Mesendoderm (in vitro differentiated cells): ENCODE measurements around the gene CREB3.

Source experiments
- DNase-seq: peaks from one replicate; pipeline ENCODE4 v3.0.0; 2013
- H2AK5ac ChIP-seq: 2 replicates; pipeline ENCODE4 v1.6.1; 2013; ENCODE audit warnings: low read length, inconsistent platforms
- H2BK120ac ChIP-seq: 2 replicates; pipeline ENCODE4 v1.6.1; 2013; ENCODE audit warnings: low read depth, mild to moderate bottlenecking, low read length, moderate library complexity, mixed read lengths
- H2BK15ac ChIP-seq: replicated peaks from 2 replicates; pipeline ENCODE4 v1.6.1; 2013; ENCODE audit warnings: low read depth, mild to moderate bottlenecking, moderate library complexity
- H2BK5ac ChIP-seq: 2 replicates; pipeline ENCODE4 v1.6.1; 2013; ENCODE audit warnings: low read length, inconsistent platforms
- H3K18ac ChIP-seq: 2 replicates; pipeline ENCODE4 v1.6.1; 2013; ENCODE audit warnings: mild to moderate bottlenecking, low read length, mixed read lengths
- H3K23ac ChIP-seq: one replicate; pipeline ENCODE4 v1.6.1; 2013; ENCODE audit warnings: low read length
- H3K27ac ChIP-seq: 2 replicates; pipeline ENCODE4 v1.5.1; 2013; ENCODE audit warnings: low read depth, mild to moderate bottlenecking, inconsistent platforms, low read length, moderate library complexity
- H3K27me3 ChIP-seq: 2 replicates; pipeline ENCODE4 v1.6.1; 2013; ENCODE audit warnings: low read length, control low read depth, mild to moderate bottlenecking, inconsistent platforms; ENCODE audit not compliant: insufficient read depth, poor library complexity
- H3K36me3 ChIP-seq: 2 replicates; pipeline ENCODE4 v1.6.1; 2013; ENCODE audit warnings: low read length, inconsistent platforms; ENCODE audit not compliant: control insufficient read depth, insufficient read depth
- H3K4ac ChIP-seq: one replicate; pipeline ENCODE4 v1.6.1; 2013; ENCODE audit warnings: low read depth, mild to moderate bottlenecking, low read length, moderate library complexity
- H3K4me1 ChIP-seq: 2 replicates; pipeline ENCODE4 v1.6.1; 2013; ENCODE audit warnings: low read depth, low read length, inconsistent platforms; ENCODE audit not compliant: control insufficient read depth
- H3K4me2 ChIP-seq: 2 replicates; pipeline ENCODE4 v1.6.1; 2013; ENCODE audit warnings: low read length
- H3K4me3 ChIP-seq: 2 replicates; pipeline ENCODE4 v1.5.1; 2013; ENCODE audit warnings: mild to moderate bottlenecking, low read length
- H3K56ac ChIP-seq: one replicate; pipeline ENCODE4 v1.6.1; 2013; ENCODE audit warnings: low read length
- H3K79me1 ChIP-seq: 2 replicates; pipeline ENCODE4 v1.6.1; 2013; ENCODE audit warnings: low read length, inconsistent platforms
- H3K79me2 ChIP-seq: 2 replicates; pipeline ENCODE4 v1.6.1; 2013; ENCODE audit warnings: mild to moderate bottlenecking, low read length; ENCODE audit not compliant: control insufficient read depth, insufficient read depth
- H3K9ac ChIP-seq: 2 replicates; pipeline ENCODE4 v1.6.1; 2013; ENCODE audit warnings: low read length, inconsistent platforms
- H4K5ac ChIP-seq: one replicate; pipeline ENCODE4 v1.6.1; 2013; ENCODE audit warnings: low read length
- H4K8ac ChIP-seq: one replicate; pipeline ENCODE4 v1.6.1; 2013; ENCODE audit warnings: low read depth, mild to moderate bottlenecking, control low read depth, low read length, moderate library complexity
- WGBS: extraction: QIAGEN DNeasy Blood & Tissue Kit; methylation state at CpG from one replicate; pipeline ENCODE4 v1.1.7; 2013; ENCODE audit warnings: low lambda C conversion rate, missing lambda C conversion rate; ENCODE audit not compliant: insufficient coverage; ENCODE audit errors: extremely low coverage; 5-methylcytosine and 5-hydroxymethylcytosine counted together

The CREB3 gene

GRCh38 chr9:35767458-35767857 lies 35.0 kb downstream of the CREB3 start:
- H3K4me3 ChIP-seq: no peak overlapping the region
- H3K4ac ChIP-seq: no peak overlapping the region
- H2BK15ac ChIP-seq: no peak overlapping the region
- no peak for DNase-seq
- no peak overlapping the region for H2BK5ac ChIP-seq
- no peak overlapping the region for H3K27ac ChIP-seq
- no peak overlapping the region for H3K9ac ChIP-seq
- no peaks in the 10 kb centered on the region for H3K79me1 ChIP-seq
- H3K79me2 ChIP-seq: no peaks in the 10 kb centered on the region
- H2AK5ac ChIP-seq: no peak overlapping the region
- WGBS: no CpG with 5 or more reads among the region's 1 CpG
- H4K5ac ChIP-seq: no peak overlapping the region
- H4K8ac ChIP-seq: no peak overlapping the region
- H3K27me3 ChIP-seq: no peaks in the 10 kb centered on the region
- H3K56ac ChIP-seq: no peak overlapping the region
- no peak overlapping the region for H2BK120ac ChIP-seq
- no peaks in the 10 kb centered on the region for H3K36me3 ChIP-seq
- no peak overlapping the region for H3K23ac ChIP-seq
- no peak overlapping the region for H3K4me2 ChIP-seq
- no peaks in the 10 kb centered on the region for H3K4me1 ChIP-seq
- no peak overlapping the region for H3K18ac ChIP-seq

GRCh38 chr9:35769763-35770162 lies 37.3 kb downstream of the CREB3 start:
- no peak overlapping the region for H2BK120ac ChIP-seq
- WGBS: no CpG with 5 or more reads among the region's 1 CpG
- no peaks in the 10 kb centered on the region for H3K27me3 ChIP-seq

GRCh38 chr9:35771075-35771433 lies 38.6 kb downstream of the CREB3 start:
- Histone ChIP-seq H3K9ac (no peak overlapping the region), H3K36me3 (no peaks in the 10 kb centered on the region), H2BK120ac (no peak overlapping the region), H3K79me1 (no peaks in the 10 kb centered on the region), H2BK15ac (no peak overlapping the region), H3K23ac (no peak overlapping the region), H4K5ac (no peak overlapping the region), H3K4me1 (peaks cover 3% of the 10 kb centered on the region), H3K27me3 (no peaks in the 10 kb centered on the region), H3K27ac (no peak overlapping the region), H2BK5ac (no peak overlapping the region), H2AK5ac (no peak overlapping the region), H3K18ac (no peak overlapping the region), H3K4me2 (no peak overlapping the region), H4K8ac (no peak overlapping the region), H3K79me2 (no peaks in the 10 kb centered on the region), H3K4ac (no peak overlapping the region), H3K4me3 (no peak overlapping the region), H3K56ac (no peak overlapping the region)
- no CpG with 5 or more reads among the region's 4 CpGs for WGBS
- DNase-seq: no peak

More at GRCh38 chr9:35769763-35770162, 37.3 kb downstream of the CREB3 start:
- H3K23ac ChIP-seq: no peak overlapping the region
- no peak overlapping the region for H3K4me3 ChIP-seq
- H2BK5ac ChIP-seq: no peak overlapping the region
- no peak overlapping the region for H3K9ac ChIP-seq
- no peaks in the 10 kb centered on the region for H3K4me1 ChIP-seq
- no peak overlapping the region for H3K56ac ChIP-seq
- DNase-seq: no peak
- H2AK5ac ChIP-seq: no peak overlapping the region
- H4K8ac ChIP-seq: no peak overlapping the region
- no peak overlapping the region for H2BK15ac ChIP-seq
- H3K79me1 ChIP-seq: no peaks in the 10 kb centered on the region
- no peak overlapping the region for H4K5ac ChIP-seq
- H3K27ac ChIP-seq: no peak overlapping the region
- no peaks in the 10 kb centered on the region for H3K36me3 ChIP-seq
- H3K4ac ChIP-seq: no peak overlapping the region
- no peaks in the 10 kb centered on the region for H3K79me2 ChIP-seq
- no peak overlapping the region for H3K18ac ChIP-seq
- no peak overlapping the region for H3K4me2 ChIP-seq

GRCh38 chr9:35771534-35771933 lies 39.1 kb downstream of the CREB3 start:
- Histone ChIP-seq H2AK5ac (no peak overlapping the region), H3K56ac (no peak overlapping the region), H2BK5ac (no peak overlapping the region), H3K36me3 (no peaks in the 10 kb centered on the region), H3K4ac (no peak overlapping the region), H3K23ac (no peak overlapping the region), H3K4me3 (no peak overlapping the region), H4K8ac (no peak overlapping the region), H3K4me2 (no peak overlapping the region), H3K27me3 (no peaks in the 10 kb centered on the region), H3K79me2 (no peaks in the 10 kb centered on the region), H2BK15ac (no peak overlapping the region), H3K18ac (no peak overlapping the region), H3K27ac (no peak overlapping the region), H4K5ac (no peak overlapping the region), H3K9ac (no peak overlapping the region), H3K79me1 (no peaks in the 10 kb centered on the region), H2BK120ac (no peak overlapping the region), H3K4me1 (peaks cover 3% of the 10 kb centered on the region)
- DNase-seq: no peak
- no CpG with 5 or more reads among the region's 1 CpG for WGBS

- Histone ChIP-seq H3K79me1 (no peaks in the 10 kb centered on the region), H2BK5ac (no peak overlapping the region), H2BK15ac (no peak overlapping the region), H3K36me3 (no peaks in the 10 kb centered on the region), H3K4me1 (peaks cover 3% of the 10 kb centered on the region), H3K79me2 (no peaks in the 10 kb centered on the region), H3K18ac (no peak overlapping the region), H2AK5ac (no peak overlapping the region), H3K27me3 (no peaks in the 10 kb centered on the region), H4K5ac (no peak overlapping the region), H3K4ac (no peak overlapping the region), H3K4me2 (no peak overlapping the region), H4K8ac (no peak overlapping the region), H2BK120ac (no peak overlapping the region), H3K56ac (no peak overlapping the region), H3K9ac (no peak overlapping the region), H3K4me3 (no peak overlapping the region), H3K23ac (no peak overlapping the region), H3K27ac (no peak overlapping the region)
- no peak for DNase-seq
- WGBS: no CpG with 5 or more reads among the region's 3 CpGs
These were observed 39.5 kb downstream of the CREB3 start for GRCh38 chr9:35771943-35772342.

GRCh38 chr9:35774907-35775635 lies 42.6 kb downstream of the CREB3 start:
- Histone ChIP-seq H3K27me3 (no peaks in the 10 kb centered on the region), H3K23ac (no peak overlapping the region), H4K8ac (no peak overlapping the region), H3K79me2 (no peaks in the 10 kb centered on the region), H3K4me1 (peaks cover 3% of the 10 kb centered on the region), H2BK120ac (no peak overlapping the region), H3K18ac (peak overlapping the region; percentile 44), H3K27ac (no peak overlapping the region), H4K5ac (no peak overlapping the region), H3K4me2 (no peak overlapping the region), H2AK5ac (no peak overlapping the region), H3K79me1 (no peaks in the 10 kb centered on the region), H3K9ac (no peak overlapping the region), H3K56ac (no peak overlapping the region), H2BK5ac (no peak overlapping the region), H3K4ac (no peak overlapping the region), H2BK15ac (no peak overlapping the region), H3K36me3 (no peaks in the 10 kb centered on the region), H3K4me3 (no peak overlapping the region)
- WGBS: no CpG with 5 or more reads among the region's 7 CpGs
- peak; percentile 30 for DNase-seq
